HEK293T (cell line): ENCODE data around the gene SAMHD1.

Experiments used
- CTCF ChIA-PET: fragments of 350-600 bp; formaldehyde crosslinking; extraction: SDS; loops from one replicate; lab custom pipeline; 2021; ENCODE audit warnings: antibody characterized with exemption, inconsistent platforms; lab: Yijun Ruan, JAX
- POLR2A ChIA-PET: fragments of 350-600 bp; formaldehyde crosslinking; extraction: SDS; loops from one replicate; lab custom pipeline; 2020; ENCODE audit warnings: antibody characterized with exemption, inconsistent platforms; lab: Yijun Ruan, JAX
- DNase-seq: peaks from one replicate; pipeline ENCODE4 v3.0.0; 2012; ENCODE audit warnings: mixed read lengths; ENCODE audit errors: extremely low spot score
- ARNT ChIP-seq: fragments of 450-650 bp; IDR thresholded peaks from 2 replicates; pipeline ENCODE4 v1.6.1; 2017; ENCODE audit warnings: mild to moderate bottlenecking
- BHLHE40 ChIP-seq: fragments of 450-650 bp; IDR thresholded peaks from 2 replicates; pipeline ENCODE4 v1.6.1; 2016; ENCODE audit warnings: mild to moderate bottlenecking, moderate library complexity, borderline replicate concordance
- CTBP1 ChIP-seq: fragments of 450-650 bp; IDR thresholded peaks from 2 replicates; pipeline ENCODE4 v1.6.1; 2016; ENCODE audit warnings: borderline replicate concordance
- ELF4 ChIP-seq: fragments of 450-650 bp; IDR thresholded peaks from 2 replicates; pipeline ENCODE4 v1.6.1; 2017; ENCODE audit warnings: antibody characterized with exemption
- FOXA1 ChIP-seq: fragments of 450-650 bp; IDR thresholded peaks from 2 replicates; pipeline ENCODE4 v1.6.1; 2016; ENCODE audit warnings: mild to moderate bottlenecking
- FOXK2 ChIP-seq: fragments of 450-650 bp; IDR thresholded peaks from 2 replicates; pipeline ENCODE4 v1.6.1; 2016; ENCODE audit warnings: mild to moderate bottlenecking
- FOXM1 ChIP-seq: fragments of 450-650 bp; IDR thresholded peaks from 2 replicates; pipeline ENCODE4 v1.6.1; 2017; ENCODE audit warnings: mild to moderate bottlenecking, borderline replicate concordance
- HDGF ChIP-seq: fragments of 450-650 bp; IDR thresholded peaks from 2 replicates; pipeline ENCODE4 v1.6.1; 2017; ENCODE audit warnings: antibody characterized with exemption, borderline replicate concordance
- L3MBTL2 ChIP-seq: fragments of 450-650 bp; conservative IDR thresholded peaks from 2 replicates; pipeline ENCODE4 v1.6.1; 2016; ENCODE audit warnings: mild to moderate bottlenecking
- LEF1 ChIP-seq: fragments of 450-650 bp; IDR thresholded peaks from 2 replicates; pipeline ENCODE4 v1.6.1; 2017; ENCODE audit warnings: mild to moderate bottlenecking, borderline replicate concordance
- NFRKB ChIP-seq: fragments of 450-650 bp; IDR thresholded peaks from 2 replicates; pipeline ENCODE4 v1.6.1; 2016; ENCODE audit warnings: mild to moderate bottlenecking, moderate library complexity
- SP1 ChIP-seq: fragments of 450-650 bp; IDR thresholded peaks from 2 replicates; pipeline ENCODE4 v1.6.1; 2017
- SUZ12 ChIP-seq: fragments of 450-650 bp; IDR thresholded peaks from 2 replicates; pipeline ENCODE4 v1.6.1; 2016; ENCODE audit warnings: mild to moderate bottlenecking
- TARDBP ChIP-seq: fragments of 450-650 bp; IDR thresholded peaks from 2 replicates; pipeline ENCODE4 v1.6.1; 2016
- ZNF384 ChIP-seq: fragments of 450-650 bp; IDR thresholded peaks from 2 replicates; pipeline ENCODE4 v1.6.1; 2016
- TF ChIP-seq, protein P1 (sequence below): fragments of 450-650 bp; IDR thresholded peaks from 2 replicates; pipeline ENCODE4 v1.6.1; 2016

SAMHD1 gene

GRCh38 chr20:36866681-36867495 is 84.6 kb downstream of the SAMHD1 start:
- POLR2A ChIA-PET, result interaction anchor here (1.1 kb wide), 2 partner anchors 12 to 121 kb away, joined by 3 read pairs; partner anchors contain the start of gene NDRG3
- no peak for DNase-seq
- TF ChIP-seq FOXK2, result no peak
- no peak for TF ChIP-seq NFRKB
- TF ChIP-seq CTBP1, result no peak
- TF ChIP-seq ELF4, result no peak
- no peak for TF ChIP-seq FOXM1
- no peak for TF ChIP-seq FOXA1
- no peak for TF ChIP-seq LEF1
- no peak for TF ChIP-seq BHLHE40
- TF ChIP-seq, protein P1, sequence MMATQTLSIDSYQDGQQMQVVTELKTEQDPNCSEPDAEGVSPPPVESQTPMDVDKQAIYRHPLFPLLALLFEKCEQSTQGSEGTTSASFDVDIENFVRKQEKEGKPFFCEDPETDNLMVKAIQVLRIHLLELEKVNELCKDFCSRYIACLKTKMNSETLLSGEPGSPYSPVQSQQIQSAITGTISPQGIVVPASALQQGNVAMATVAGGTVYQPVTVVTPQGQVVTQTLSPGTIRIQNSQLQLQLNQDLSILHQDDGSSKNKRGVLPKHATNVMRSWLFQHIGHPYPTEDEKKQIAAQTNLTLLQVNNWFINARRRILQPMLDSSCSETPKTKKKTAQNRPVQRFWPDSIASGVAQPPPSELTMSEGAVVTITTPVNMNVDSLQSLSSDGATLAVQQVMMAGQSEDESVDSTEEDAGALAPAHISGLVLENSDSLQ, result no peak
- no peak for TF ChIP-seq HDGF
- TF ChIP-seq L3MBTL2, result no peak
- no peak for TF ChIP-seq ARNT
- TF ChIP-seq SUZ12, result no peak
- TF ChIP-seq TARDBP, result no peak
- TF ChIP-seq SP1, result no peak
- CTCF ChIA-PET, result interaction anchor here (0.6 to 1.6 kb wide), 3 partner anchors 13 to 93 kb away, joined by 3 to 5 read pairs (median 5); partner anchors contain the start of gene DSN1

GRCh38 chr20:36866164-36866563 is 85.3 kb downstream of the SAMHD1 start:
- ChIA-PET CTCF (interaction anchor here (0.6 to 1.5 kb wide), 2 partner anchors 12 to 92 kb away, joined by 3 to 5 read pairs; partner anchors contain the start of gene DSN1), POLR2A (interaction anchor here (1.1 kb wide), 1 partner anchor 120 kb away, joined by 3 read pairs; the partner anchor contains the start of gene NDRG3)
- no peak for TF ChIP-seq SP1
- TF ChIP-seq TARDBP, result no peak
- no peak for TF ChIP-seq FOXA1
- no peak for TF ChIP-seq NFRKB
- TF ChIP-seq LEF1, result no peak
- TF ChIP-seq ZNF384, result no peak
- no peak for TF ChIP-seq FOXM1
- no peak for DNase-seq

- CTCF ChIA-PET, result no interaction called here
- POLR2A ChIA-PET, result interaction anchor here (2.6 kb wide), 1 partner anchor 30 kb away, joined by 9 read pairs; no protein-coding TSS in a partner anchor
- TF ChIP-seq L3MBTL2, result no peak
- no peak for TF ChIP-seq HDGF
- TF ChIP-seq FOXA1, result no peak
- no peak for TF ChIP-seq TARDBP
Observed at GRCh38 chr20:36865861-36866149, 85.7 kb downstream of the SAMHD1 start.

DNA sequence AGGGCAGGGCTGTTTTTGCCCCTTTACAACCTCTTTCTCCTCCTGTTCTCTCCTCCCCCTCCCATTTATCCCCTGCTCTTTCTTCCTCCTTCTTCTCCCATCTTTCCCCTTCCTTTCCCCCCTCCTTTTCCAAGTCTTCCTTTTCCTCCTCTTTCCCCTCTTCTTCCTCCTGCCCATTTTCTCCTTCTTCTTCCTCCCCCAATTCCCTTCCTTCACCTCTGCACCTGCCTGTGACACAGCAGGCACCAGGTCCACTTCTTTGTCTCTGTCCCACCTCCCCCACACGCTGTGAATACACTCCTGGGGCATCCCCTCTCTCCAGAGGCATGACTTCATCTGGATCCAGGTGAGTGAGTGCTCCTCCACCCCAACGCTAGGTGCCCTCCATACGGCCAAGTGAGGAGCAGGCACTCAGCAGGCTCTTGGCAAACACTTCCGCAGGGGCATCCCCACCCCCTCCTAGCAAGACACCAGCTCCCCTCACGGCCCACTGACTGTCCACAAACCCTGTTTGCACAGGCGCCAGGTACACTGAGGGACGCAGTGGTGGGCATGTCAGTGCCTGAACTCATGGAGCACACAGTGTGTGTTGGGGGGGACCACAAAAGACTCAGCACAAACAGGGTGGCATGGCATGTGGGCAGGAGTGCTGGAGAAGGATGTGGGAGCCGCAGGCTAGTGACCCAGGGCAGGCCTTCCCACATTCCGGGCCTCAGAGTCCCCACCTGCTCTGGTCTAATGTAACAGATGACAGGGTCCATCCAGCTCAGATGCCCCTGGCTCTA is 86.2 kb downstream of the SAMHD1 start:
- CTCF ChIA-PET, result no interaction called here
- DNase-seq, result no peak
- POLR2A ChIA-PET, result interaction anchor here (1.5 to 2.6 kb wide), 2 partner anchors 29 to 92 kb away, joined by 8 to 9 read pairs; partner anchors contain the start of gene DSN1
- TF ChIP-seq FOXK2 (no peak), ARNT (no peak), FOXA1 (no peak), ZNF384 (no peak), ELF4 (no peak)

More at GRCh38 chr20:36865861-36866149, 85.7 kb downstream of the SAMHD1 start:
- DNase-seq, result no peak

DNA sequence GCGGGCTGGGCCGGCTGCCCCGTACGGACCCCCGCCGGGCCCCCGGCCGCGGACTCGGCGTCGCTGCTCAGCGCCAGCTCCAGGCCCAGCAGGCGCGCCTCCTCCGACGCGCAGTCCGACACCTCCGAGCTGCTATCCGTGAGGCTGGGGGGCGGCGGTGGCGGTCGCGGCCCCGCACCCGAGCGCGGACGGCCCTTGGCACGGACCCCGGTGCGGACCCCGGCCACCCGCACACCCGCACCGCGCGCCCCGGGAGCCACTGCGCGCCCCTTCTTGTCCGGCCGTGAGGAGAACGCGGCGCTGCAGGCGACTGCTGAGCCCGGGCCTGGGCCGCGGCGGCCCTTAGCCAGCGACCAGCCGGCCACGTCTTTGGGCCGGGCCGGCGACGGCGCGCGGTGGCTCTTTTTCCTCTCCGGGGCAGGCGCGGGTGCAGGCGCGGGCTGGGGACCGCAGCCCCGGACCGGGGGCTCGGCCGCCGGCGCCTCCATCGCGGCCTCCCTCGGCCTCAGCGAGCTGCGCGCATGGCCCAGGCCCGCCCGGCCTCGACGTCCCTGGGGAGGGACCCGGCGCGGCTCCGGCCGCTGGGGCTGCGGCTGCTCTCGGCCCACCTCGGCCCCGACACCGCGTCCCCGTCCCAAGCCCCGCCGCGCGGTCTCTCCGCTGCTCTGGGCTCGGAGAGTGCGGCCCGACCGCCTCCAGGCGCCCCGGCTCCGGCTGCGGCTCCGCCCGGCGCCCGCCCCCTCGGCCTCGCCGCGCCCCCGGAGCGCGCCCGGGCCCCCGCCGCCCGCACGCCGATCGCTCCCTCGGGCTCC is 88.4 kb downstream of the SAMHD1 start:
- ChIA-PET POLR2A (interaction anchor here (1.5 to 2.6 kb wide), 5 partner anchors 16 to 117 kb away, joined by 4 to 9 read pairs (median 5); partner anchors contain the start of gene NDRG3), CTCF (interaction anchor here (0.6 to 1.6 kb wide), 7 partner anchors 21 to 89 kb away, joined by 3 to 6 read pairs (median 5); partner anchors contain the start of gene DSN1)
- no peak for TF ChIP-seq ZNF384
- no peak for TF ChIP-seq L3MBTL2
- TF ChIP-seq FOXK2, result no peak
- TF ChIP-seq BHLHE40, result no peak
- no peak for DNase-seq

GRCh38 chr20:36861875-36862801 is 89.4 kb downstream of the SAMHD1 start:
- POLR2A ChIA-PET, result interaction anchor here (1.5 to 1.8 kb wide), 3 partner anchors 15 to 29 kb away, joined by 4 to 6 read pairs (median 5); no protein-coding TSS in a partner anchor
- no peak for TF ChIP-seq CTBP1
- no peak for TF ChIP-seq FOXM1
- TF ChIP-seq HDGF, result no peak
- no peak for TF ChIP-seq FOXK2
- no peak for TF ChIP-seq SP1
- no peak for DNase-seq

More at GRCh38 chr20:36861875-36862801, 89.4 kb downstream of the SAMHD1 start:
- CTCF ChIA-PET, result interaction anchor here (1.1 to 1.6 kb wide), 2 partner anchors 20 to 88 kb away, joined by 3 to 5 read pairs; partner anchors contain the start of gene DSN1
